ENCODE measurements around the gene UBTF. TPM values are rescaled to one million over a fixed set of nuclear protein-coding genes. Genes with fewer than 3 reads are reported as not detected.

The UBTF gene
- total and polyA plus RNA-seq, 9 of the 15 experiments (the other 6 are each of a cell fraction or from before 2014, with no cell fraction given): 1.2 to 113 (median 83.6) TPM

DNA sequence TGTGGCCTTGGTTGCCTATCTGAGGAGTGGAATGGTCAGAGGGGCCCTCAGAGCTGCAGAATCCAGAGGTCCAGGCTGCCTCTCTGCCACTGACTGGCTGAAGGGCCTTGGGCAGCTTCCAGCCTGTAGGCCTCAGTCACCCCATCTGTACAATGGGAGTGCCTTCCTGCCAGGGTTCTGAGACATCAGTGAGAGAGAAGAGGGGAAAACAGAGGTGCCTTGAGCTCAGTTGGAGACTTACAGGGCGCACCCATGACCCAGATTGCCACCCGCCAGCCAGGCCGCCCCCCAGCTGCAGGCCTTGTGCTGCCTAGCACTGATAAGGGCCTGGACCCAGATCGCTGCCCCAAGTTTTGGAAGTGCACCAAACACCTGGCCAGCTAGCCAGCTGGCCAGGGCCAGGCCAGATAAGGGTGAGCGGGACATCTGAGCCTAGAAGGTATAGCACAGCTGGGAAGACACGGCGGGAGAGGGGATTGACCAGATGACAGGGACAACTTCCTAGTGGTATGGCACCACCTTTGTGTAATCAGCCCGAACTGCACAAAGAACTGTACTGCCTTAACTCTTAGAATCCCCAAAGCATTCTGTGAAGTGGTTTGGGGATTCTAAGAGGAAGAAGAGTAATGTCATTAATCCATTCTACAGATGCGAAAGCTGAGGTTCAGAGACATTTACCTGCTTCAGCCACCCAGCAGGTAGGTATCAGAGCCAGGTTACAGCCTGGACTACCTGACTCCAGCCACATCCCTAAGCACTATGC, 47.1 kb upstream of the UBTF start (continued):
- TF ChIP-seq, protein P1, sequence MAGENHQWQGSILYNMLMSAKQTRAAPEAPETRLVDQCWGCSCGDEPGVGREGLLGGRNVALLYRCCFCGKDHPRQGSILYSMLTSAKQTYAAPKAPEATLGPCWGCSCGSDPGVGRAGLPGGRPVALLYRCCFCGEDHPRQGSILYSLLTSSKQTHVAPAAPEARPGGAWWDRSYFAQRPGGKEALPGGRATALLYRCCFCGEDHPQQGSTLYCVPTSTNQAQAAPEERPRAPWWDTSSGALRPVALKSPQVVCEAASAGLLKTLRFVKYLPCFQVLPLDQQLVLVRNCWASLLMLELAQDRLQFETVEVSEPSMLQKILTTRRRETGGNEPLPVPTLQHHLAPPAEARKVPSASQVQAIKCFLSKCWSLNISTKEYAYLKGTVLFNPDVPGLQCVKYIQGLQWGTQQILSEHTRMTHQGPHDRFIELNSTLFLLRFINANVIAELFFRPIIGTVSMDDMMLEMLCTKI (IDR thresholded peaks at IDR 0.05; ENCODE audit: partially characterized antibody): no peak
- no peak for TF ChIP-seq KDM5B (IDR thresholded peaks at IDR 0.05; ENCODE audit: insufficient replicate concordance, low read depth, low read length)
- no peak for TF ChIP-seq ZZZ3 (IDR thresholded peaks at IDR 0.05)
- TF ChIP-seq ETV6 (IDR thresholded peaks at IDR 0.05; ENCODE audit: borderline replicate concordance in 1 of 2, low read depth in 2 of 2, low read length in 1 of 2): no peak
- no peak for TF ChIP-seq ETV6 (CRISPR knock-in tag; IDR thresholded peaks at IDR 0.05; ENCODE audit: borderline replicate concordance)
- TF ChIP-seq, protein P2, sequence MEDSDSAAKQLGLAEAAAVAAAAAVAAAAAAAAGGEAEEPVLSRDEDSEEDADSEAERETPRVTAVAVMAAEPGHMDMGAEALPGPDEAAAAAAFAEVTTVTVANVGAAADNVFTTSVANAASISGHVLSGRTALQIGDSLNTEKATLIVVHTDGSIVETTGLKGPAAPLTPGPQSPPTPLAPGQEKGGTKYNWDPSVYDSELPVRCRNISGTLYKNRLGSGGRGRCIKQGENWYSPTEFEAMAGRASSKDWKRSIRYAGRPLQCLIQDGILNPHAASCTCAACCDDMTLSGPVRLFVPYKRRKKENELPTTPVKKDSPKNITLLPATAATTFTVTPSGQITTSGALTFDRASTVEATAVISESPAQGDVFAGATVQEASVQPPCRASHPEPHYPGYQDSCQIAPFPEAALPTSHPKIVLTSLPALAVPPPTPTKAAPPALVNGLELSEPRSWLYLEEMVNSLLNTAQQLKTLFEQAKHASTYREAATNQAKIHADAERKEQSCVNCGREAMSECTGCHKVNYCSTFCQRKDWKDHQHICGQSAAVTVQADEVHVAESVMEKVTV (CRISPR knock-in tag; IDR thresholded peaks at IDR 0.05): 0 out of 2 replicates have a peak, but pooled peaks have one; percentile 6
- TF ChIP-seq, protein P3, sequence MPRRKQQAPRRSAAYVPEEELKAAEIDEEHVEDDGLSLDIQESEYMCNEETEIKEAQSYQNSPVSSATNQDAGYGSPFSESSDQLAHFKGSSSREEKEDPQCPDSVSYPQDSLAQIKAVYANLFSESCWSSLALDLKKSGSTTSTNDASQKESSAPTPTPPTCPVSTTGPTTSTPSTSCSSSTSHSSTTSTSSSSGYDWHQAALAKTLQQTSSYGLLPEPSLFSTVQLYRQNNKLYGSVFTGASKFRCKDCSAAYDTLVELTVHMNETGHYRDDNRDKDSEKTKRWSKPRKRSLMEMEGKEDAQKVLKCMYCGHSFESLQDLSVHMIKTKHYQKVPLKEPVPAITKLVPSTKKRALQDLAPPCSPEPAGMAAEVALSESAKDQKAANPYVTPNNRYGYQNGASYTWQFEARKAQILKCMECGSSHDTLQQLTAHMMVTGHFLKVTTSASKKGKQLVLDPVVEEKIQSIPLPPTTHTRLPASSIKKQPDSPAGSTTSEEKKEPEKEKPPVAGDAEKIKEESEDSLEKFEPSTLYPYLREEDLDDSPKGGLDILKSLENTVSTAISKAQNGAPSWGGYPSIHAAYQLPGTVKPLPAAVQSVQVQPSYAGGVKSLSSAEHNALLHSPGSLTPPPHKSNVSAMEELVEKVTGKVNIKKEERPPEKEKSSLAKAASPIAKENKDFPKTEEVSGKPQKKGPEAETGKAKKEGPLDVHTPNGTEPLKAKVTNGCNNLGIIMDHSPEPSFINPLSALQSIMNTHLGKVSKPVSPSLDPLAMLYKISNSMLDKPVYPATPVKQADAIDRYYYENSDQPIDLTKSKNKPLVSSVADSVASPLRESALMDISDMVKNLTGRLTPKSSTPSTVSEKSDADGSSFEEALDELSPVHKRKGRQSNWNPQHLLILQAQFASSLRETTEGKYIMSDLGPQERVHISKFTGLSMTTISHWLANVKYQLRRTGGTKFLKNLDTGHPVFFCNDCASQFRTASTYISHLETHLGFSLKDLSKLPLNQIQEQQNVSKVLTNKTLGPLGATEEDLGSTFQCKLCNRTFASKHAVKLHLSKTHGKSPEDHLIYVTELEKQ (CRISPR knock-in tag; IDR thresholded peaks at IDR 0.05): no peak
- TF ChIP-seq, protein P4, sequence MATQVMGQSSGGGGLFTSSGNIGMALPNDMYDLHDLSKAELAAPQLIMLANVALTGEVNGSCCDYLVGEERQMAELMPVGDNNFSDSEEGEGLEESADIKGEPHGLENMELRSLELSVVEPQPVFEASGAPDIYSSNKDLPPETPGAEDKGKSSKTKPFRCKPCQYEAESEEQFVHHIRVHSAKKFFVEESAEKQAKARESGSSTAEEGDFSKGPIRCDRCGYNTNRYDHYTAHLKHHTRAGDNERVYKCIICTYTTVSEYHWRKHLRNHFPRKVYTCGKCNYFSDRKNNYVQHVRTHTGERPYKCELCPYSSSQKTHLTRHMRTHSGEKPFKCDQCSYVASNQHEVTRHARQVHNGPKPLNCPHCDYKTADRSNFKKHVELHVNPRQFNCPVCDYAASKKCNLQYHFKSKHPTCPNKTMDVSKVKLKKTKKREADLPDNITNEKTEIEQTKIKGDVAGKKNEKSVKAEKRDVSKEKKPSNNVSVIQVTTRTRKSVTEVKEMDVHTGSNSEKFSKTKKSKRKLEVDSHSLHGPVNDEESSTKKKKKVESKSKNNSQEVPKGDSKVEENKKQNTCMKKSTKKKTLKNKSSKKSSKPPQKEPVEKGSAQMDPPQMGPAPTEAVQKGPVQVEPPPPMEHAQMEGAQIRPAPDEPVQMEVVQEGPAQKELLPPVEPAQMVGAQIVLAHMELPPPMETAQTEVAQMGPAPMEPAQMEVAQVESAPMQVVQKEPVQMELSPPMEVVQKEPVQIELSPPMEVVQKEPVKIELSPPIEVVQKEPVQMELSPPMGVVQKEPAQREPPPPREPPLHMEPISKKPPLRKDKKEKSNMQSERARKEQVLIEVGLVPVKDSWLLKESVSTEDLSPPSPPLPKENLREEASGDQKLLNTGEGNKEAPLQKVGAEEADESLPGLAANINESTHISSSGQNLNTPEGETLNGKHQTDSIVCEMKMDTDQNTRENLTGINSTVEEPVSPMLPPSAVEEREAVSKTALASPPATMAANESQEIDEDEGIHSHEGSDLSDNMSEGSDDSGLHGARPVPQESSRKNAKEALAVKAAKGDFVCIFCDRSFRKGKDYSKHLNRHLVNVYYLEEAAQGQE (IDR thresholded peaks at IDR 0.05; ENCODE audit: borderline replicate concordance): peak; percentile 84
- TF ChIP-seq, protein P4 (CRISPR knock-in tag; IDR thresholded peaks at IDR 0.05; ENCODE audit: low read depth): no peak
- TF ChIP-seq, protein P5, sequence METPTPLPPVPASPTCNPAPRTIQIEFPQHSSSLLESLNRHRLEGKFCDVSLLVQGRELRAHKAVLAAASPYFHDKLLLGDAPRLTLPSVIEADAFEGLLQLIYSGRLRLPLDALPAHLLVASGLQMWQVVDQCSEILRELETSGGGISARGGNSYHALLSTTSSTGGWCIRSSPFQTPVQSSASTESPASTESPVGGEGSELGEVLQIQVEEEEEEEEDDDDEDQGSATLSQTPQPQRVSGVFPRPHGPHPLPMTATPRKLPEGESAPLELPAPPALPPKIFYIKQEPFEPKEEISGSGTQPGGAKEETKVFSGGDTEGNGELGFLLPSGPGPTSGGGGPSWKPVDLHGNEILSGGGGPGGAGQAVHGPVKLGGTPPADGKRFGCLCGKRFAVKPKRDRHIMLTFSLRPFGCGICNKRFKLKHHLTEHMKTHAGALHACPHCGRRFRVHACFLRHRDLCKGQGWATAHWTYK (CRISPR knock-in tag; IDR thresholded peaks at IDR 0.05): no peak

Measured in K562 (cell line).